Measurements from ENCODE around the gene LMNTD2. TPM values are rescaled to one million over a fixed set of nuclear protein-coding genes. Genes with fewer than 3 reads are reported as not detected.

The LMNTD2 gene
- total and polyA plus RNA-seq, 2 of the 13 experiments (the other 11 are each of a cell fraction or from before 2014, with no cell fraction given) = 1.1 to 3.1 TPM

GRCh38 chr11:506995-507726 is 53.4 kb downstream of the LMNTD2 start, which contains the start of gene RNH1 (continued):
- peak; percentile 70; the same call in 1 of the 2 replicates for TF ChIP-seq ZBTB49 (CRISPR knock-in tag; IDR thresholded peaks at IDR 0.05; ENCODE audit: borderline replicate concordance)
- TF ChIP-seq AKAP8 (CRISPR knock-in tag; IDR thresholded peaks at IDR 0.05) = no peak
- no peak for TF ChIP-seq PCBP1 (IDR thresholded peaks at IDR 0.05; ENCODE audit: borderline replicate concordance, low read depth, low read length)
- no peak for TF ChIP-seq ARNT (IDR thresholded peaks at IDR 0.05)
- peak; percentile 42; the same call in 1 of the 2 replicates for TF ChIP-seq TBX2 (CRISPR knock-in tag; IDR thresholded peaks at IDR 0.05; ENCODE audit: borderline replicate concordance)
- TF ChIP-seq TSC22D2 (CRISPR knock-in tag; IDR thresholded peaks at IDR 0.05; ENCODE audit: borderline replicate concordance) = no peak
- no peak for TF ChIP-seq CREB3 (CRISPR knock-in tag; IDR thresholded peaks at IDR 0.05)
- no peak for TF ChIP-seq ZNF484 (CRISPR knock-in tag; IDR thresholded peaks at IDR 0.05; ENCODE audit: borderline replicate concordance, low read depth)
- TF ChIP-seq GLI4 (CRISPR knock-in tag; IDR thresholded peaks at IDR 0.05; ENCODE audit: borderline replicate concordance) = no peak

All from HepG2 (cell line).